ENCODE measurements around the gene SF3A1.

DNA sequence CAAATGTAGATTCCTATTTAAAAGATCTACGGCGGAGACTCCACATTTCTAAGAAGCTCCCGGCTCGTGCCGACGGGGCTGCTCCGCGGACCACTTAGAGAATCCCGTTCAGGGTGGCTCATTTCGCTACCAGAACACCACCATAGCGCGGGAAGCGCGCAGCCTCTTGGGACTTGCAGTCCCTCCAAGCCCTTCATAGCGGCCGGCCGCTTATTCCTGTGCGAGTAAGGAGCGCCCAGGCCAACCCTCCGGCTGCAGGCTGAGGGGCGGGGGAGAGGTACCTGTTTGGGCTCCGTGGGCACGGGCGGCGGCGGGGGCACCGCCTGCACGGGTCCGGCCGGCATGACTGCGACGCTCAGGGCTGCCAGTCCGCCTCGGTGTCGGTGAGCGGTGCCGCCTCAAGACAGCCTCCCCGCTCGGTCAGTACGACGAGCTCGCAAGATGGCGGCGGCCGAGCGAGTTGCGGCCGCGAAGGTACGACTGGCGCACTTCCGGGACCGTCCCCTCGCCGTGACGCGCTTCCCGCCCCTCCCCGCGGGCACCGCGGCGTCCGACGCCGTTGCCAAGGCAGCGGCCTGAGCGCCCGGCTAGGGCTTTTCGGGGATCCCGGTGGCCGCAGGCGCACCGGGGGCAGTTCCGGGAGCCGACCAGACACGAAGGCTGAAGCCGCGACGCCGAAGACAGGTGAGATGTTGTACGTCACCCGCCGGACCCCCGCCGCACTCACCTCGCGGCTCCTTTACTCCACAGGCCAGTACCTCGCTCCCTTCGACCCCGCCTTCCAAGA is at the start of gene SF3A1, which contains the start of gene CCDC157:
- peak; percentile 98 for TF ChIP-seq YY1 (IDR thresholded peaks at IDR 0.05)
- TF ChIP-seq, protein P1, sequence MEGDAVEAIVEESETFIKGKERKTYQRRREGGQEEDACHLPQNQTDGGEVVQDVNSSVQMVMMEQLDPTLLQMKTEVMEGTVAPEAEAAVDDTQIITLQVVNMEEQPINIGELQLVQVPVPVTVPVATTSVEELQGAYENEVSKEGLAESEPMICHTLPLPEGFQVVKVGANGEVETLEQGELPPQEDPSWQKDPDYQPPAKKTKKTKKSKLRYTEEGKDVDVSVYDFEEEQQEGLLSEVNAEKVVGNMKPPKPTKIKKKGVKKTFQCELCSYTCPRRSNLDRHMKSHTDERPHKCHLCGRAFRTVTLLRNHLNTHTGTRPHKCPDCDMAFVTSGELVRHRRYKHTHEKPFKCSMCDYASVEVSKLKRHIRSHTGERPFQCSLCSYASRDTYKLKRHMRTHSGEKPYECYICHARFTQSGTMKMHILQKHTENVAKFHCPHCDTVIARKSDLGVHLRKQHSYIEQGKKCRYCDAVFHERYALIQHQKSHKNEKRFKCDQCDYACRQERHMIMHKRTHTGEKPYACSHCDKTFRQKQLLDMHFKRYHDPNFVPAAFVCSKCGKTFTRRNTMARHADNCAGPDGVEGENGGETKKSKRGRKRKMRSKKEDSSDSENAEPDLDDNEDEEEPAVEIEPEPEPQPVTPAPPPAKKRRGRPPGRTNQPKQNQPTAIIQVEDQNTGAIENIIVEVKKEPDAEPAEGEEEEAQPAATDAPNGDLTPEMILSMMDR (IDR thresholded peaks at IDR 0.05; ENCODE audit: low read depth, low read length, missing input control): no peak
- no peak for TF ChIP-seq FOXA2 (IDR thresholded peaks at IDR 0.05)
- TF ChIP-seq, protein P2, sequence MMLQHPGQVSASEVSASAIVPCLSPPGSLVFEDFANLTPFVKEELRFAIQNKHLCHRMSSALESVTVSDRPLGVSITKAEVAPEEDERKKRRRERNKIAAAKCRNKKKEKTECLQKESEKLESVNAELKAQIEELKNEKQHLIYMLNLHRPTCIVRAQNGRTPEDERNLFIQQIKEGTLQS (IDR thresholded peaks at IDR 0.05): no peak
- TF ChIP-seq RAD21 (IDR thresholded peaks at IDR 0.05): peak; percentile 44 to 50
- peak; percentile 79 for TF ChIP-seq REST (IDR thresholded peaks at IDR 0.05)
- TF ChIP-seq EGR1 (IDR thresholded peaks at IDR 0.05; ENCODE audit: low read depth in 2 of 2): no peak
- TF ChIP-seq TAF1 (conservative IDR thresholded peaks at IDR 0.05): no peak

All from liver (tissue), 3 donors.